HCT116 (cell line): ENCODE results near the gene PRKACA.

Source experiments
- ATF3 ChIP-seq: IDR thresholded peaks from 2 replicates; pipeline ENCODE4 v1.6.1; 2012
- CTCF ChIP-seq, 3 experiments: fragments of 200-600 bp in 1 of 3; sonication (generic) in 1 of 3; IDR thresholded peaks in 2 of 3; conservative IDR thresholded peaks in 1 of 3; 2 replicates each; pipeline ENCODE4 v1.5.1; 2012 to 2017; ENCODE audit warnings: low read depth in 2 of 3, low read length in 2 of 3, antibody characterized with exemption in 1 of 3, borderline replicate concordance in 1 of 3, control low read depth in 1 of 3, mild to moderate bottlenecking in 1 of 3, mixed read lengths in 1 of 3, mixed run types in 1 of 3, moderate library complexity in 1 of 3; ENCODE audit not compliant: insufficient read depth in 1 of 3
- EGR1 ChIP-seq: IDR thresholded peaks from 2 replicates; pipeline ENCODE4 v1.6.1; 2012; ENCODE audit warnings: low read depth
- POLR2A ChIP-seq: IDR thresholded peaks from 2 replicates; pipeline ENCODE4 v1.7.0; 2011; ENCODE audit warnings: borderline replicate concordance; ENCODE audit not compliant: insufficient read depth, insufficient read length; ENCODE audit errors: extremely low read depth
- SRF ChIP-seq: IDR thresholded peaks from 2 replicates; pipeline ENCODE4 v1.6.1; 2012; ENCODE audit warnings: low read depth

- no peak for TF ChIP-seq EGR1
- no peak for TF ChIP-seq CTCF (IDR thresholded peaks at IDR 0.05 in 2 of 3, conservative IDR thresholded peaks at IDR 0.05 in 1 of 3; ENCODE audit: borderline replicate concordance in 1 of 3, insufficient read depth in 1 of 3, low read depth in 2 of 3, low read length in 2 of 3)
- no peak for TF ChIP-seq ATF3
- TF ChIP-seq POLR2A, result no peak
- no peak for TF ChIP-seq SRF
Measured at GRCh38 chr19:14103310-14103709, 14.3 kb downstream of the PRKACA start.
